H1 (cell line): ENCODE data around the gene PRKAG1. TPM values are rescaled to one million over a fixed set of nuclear protein-coding genes. Genes with fewer than 3 reads are reported as not detected.

Source experiments
- CBX5 ChIP-seq: fragments of 300-800, 300-1000 bp; sonication (generic); IDR thresholded peaks from 2 replicates; pipeline ENCODE4 v1.7.1; 2016; ENCODE audit warnings: antibody characterized with exemption, low read length, low read depth
- CBX8 ChIP-seq: fragments of 300-800, 300-1000 bp; sonication (generic); IDR thresholded peaks from 2 replicates; pipeline ENCODE4 v1.7.1; 2016; ENCODE audit warnings: low read depth, low read length, borderline replicate concordance
- CHD7 ChIP-seq: fragments of 300-600 bp; sonication (generic); IDR thresholded peaks from 2 replicates; pipeline ENCODE4 v1.7.1; 2012; ENCODE audit warnings: low read length, moderate library complexity, mild to moderate bottlenecking, inconsistent platforms; ENCODE audit not compliant: insufficient replicate concordance
- E2F6 ChIP-seq: IDR thresholded peaks from 2 replicates; pipeline ENCODE4 v1.6.1; 2012; ENCODE audit warnings: inconsistent platforms
- KDM5A ChIP-seq: fragments of 200-600 bp; IDR thresholded peaks from 2 replicates; pipeline ENCODE4 v1.7.1; 2012; ENCODE audit warnings: mild to moderate bottlenecking, low read length, inconsistent platforms, mixed read lengths
- MAFK ChIP-seq: IDR thresholded peaks from 2 replicates; pipeline ENCODE4 v1.6.1; 2012; ENCODE audit warnings: low read depth, mild to moderate bottlenecking, improper control_type of control experiment, low read length
- MAX ChIP-seq: IDR thresholded peaks from 2 replicates; pipeline ENCODE4 v1.6.1; 2012; ENCODE audit warnings: inconsistent platforms
- TAF7 ChIP-seq: optimal IDR thresholded peaks from 2 replicates; pipeline ENCODE3; 2011; ENCODE audit warnings: low read depth, mild to moderate bottlenecking, inconsistent platforms, low read length, moderate library complexity, borderline replicate concordance
- polyA plus RNA-seq, 7 experiments: library from polyadenylated mRNA; depleted of rRNA in 3 of 7; stranded (reverse) in 5 of 7; unstranded in 2 of 7; fragments of >200 nt in 5 of 7; fragments of 200-250 nt in 2 of 7; gene quantifications; 1 replicate in 5 of 7; 2 replicates in 1 of 7; 4 replicates in 1 of 7; pipeline versions ENCODE4 v1.2.1 to v1.2.3, GENCODE V29; 2011 to 2013; ENCODE audit warnings: missing spikeins in 2 of 7, mixed read lengths in 2 of 7
- total RNA-seq: library from RNA; stranded (reverse); fragmentation: NEBNext Ultra II Directional; extraction: Animal tissue kit (Norgen Biotek cat#: 25700); gene quantifications from 2 replicates; pipeline ENCODE4 v1.2.1, GENCODE V29; 2021

Gene PRKAG1
- total and polyA plus RNA-seq, 2 of the 8 experiments (the other 6 are each of a cell fraction or from before 2014, with no cell fraction given): 38.6 to 57.5 TPM

GRCh38 chr12:48979602-48980388, 38.8 kb downstream of the PRKAG1 start (continued):
- no peak for TF ChIP-seq CHD7
- peak; percentile 22; the same call in 1 of the 2 replicates for TF ChIP-seq CBX8
- no peak for TF ChIP-seq TAF7
- TF ChIP-seq CBX5: no peak
- no peak for TF ChIP-seq MAFK
- TF ChIP-seq E2F6: 0 out of 2 replicates have a peak, but pooled peaks have one; percentile 10
- no peak for TF ChIP-seq KDM5A
- peak; percentile 33; the same call in 1 of the 2 replicates for TF ChIP-seq MAX
